Bronchial epithelial cell (primary cell): ENCODE measurements around the gene IMPDH2. TPM values are rescaled to one million over a fixed set of nuclear protein-coding genes. Genes with fewer than 3 reads are reported as not detected.

Experiments
- DNase-seq: peaks from one replicate; pipeline ENCODE4 v3.0.0-alpha.2; 2010; ENCODE audit warnings: low read depth
- FAIRE-seq: peaks from 2 replicates; lab custom pipeline; 2011; peaks lifted over from hg19 to GRCh38; lab: Jason Lieb, UNC
- H3K27me3 ChIP-seq: 2 replicates; pipeline ENCODE4 v1.5.1; 2011; ENCODE audit warnings: low read length; ENCODE audit not compliant: control insufficient read depth, insufficient read depth
- H3K36me3 ChIP-seq: 2 replicates; pipeline ENCODE4 v1.5.1; 2011; ENCODE audit warnings: low read length; ENCODE audit not compliant: control insufficient read depth, insufficient read depth
- H3K4me3 ChIP-seq: 2 replicates; pipeline ENCODE4 v1.5.1; 2011; ENCODE audit warnings: mild to moderate bottlenecking, low read depth, low read length, control low read depth
- total RNA-seq: library from RNA; depleted of rRNA; stranded (reverse); fragments of >200 nt; gene quantifications from 2 replicates; pipeline ENCODE4 v1.2.1, GENCODE V29; 2014
- TF ChIP-seq, protein P1 (sequence below): IDR thresholded peaks from 2 replicates; pipeline ENCODE4 v1.5.1; 2011; ENCODE audit warnings: mild to moderate bottlenecking, moderate library complexity, low read length, control low read depth, inconsistent platforms; ENCODE audit not compliant: insufficient read depth, severe bottlenecking

IMPDH2 gene
- total RNA-seq, 1 donor from 2014 or later: 478 TPM

GRCh38 chr3:48984663-48985062 lies 44.5 kb downstream of the IMPDH2 start:
- TF ChIP-seq, protein P1, sequence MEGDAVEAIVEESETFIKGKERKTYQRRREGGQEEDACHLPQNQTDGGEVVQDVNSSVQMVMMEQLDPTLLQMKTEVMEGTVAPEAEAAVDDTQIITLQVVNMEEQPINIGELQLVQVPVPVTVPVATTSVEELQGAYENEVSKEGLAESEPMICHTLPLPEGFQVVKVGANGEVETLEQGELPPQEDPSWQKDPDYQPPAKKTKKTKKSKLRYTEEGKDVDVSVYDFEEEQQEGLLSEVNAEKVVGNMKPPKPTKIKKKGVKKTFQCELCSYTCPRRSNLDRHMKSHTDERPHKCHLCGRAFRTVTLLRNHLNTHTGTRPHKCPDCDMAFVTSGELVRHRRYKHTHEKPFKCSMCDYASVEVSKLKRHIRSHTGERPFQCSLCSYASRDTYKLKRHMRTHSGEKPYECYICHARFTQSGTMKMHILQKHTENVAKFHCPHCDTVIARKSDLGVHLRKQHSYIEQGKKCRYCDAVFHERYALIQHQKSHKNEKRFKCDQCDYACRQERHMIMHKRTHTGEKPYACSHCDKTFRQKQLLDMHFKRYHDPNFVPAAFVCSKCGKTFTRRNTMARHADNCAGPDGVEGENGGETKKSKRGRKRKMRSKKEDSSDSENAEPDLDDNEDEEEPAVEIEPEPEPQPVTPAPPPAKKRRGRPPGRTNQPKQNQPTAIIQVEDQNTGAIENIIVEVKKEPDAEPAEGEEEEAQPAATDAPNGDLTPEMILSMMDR: no peak
- DNase-seq (peak; percentile 45), FAIRE-seq (no peak)
- Histone ChIP-seq H3K36me3 (peaks cover 17% of the 10 kb centered on the region), H3K27me3 (no peaks in the 10 kb centered on the region), H3K4me3 (no peak overlapping the region)

DNA sequence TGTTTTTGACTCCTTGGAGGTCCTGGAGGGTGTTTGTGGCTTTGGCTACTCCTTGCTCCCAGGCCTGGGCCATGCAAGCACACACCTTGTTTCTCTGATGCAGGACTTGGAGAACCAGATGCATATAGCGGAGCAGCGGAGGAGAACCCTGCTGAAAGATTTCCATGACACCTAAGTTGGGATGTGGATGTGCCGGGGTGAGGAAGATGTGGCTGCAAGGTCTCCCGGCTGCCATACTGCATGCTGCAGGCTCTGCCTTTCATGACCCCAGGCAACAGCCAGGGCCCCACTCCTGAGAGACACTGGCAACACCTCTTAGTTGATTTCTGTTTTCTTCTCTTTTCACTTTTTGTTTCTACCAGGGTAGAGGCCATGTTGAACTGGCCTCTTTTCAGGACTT lies 46.1 kb downstream of the IMPDH2 start:
- FAIRE-seq (no peak), DNase-seq (no peak)
- Histone ChIP-seq H3K4me3 (no peak overlapping the region), H3K27me3 (no peaks in the 10 kb centered on the region), H3K36me3 (peaks cover 24% of the 10 kb centered on the region)
- TF ChIP-seq, protein P1: no peak

DNA sequence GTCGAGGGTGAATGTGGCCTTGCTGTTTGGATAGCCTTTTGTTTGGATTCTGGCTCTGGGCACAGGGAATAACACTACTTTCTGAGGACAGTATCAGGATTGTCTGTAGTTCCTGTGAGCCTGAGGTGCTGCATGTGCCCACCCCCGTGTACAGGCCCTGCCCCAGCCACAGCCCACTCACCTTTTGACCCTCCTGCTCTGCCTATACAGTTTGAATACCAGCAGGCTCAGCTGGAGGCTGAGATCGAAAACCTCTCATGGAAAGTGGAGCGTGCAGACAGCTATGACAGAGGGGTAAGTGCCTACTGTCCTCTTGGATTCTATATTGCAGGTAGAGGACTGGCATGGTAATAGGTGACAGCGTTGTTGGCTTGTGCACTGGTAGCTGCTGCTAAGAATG lies 46.5 kb downstream of the IMPDH2 start:
- Histone ChIP-seq H3K4me3 (no peak overlapping the region), H3K27me3 (no peaks in the 10 kb centered on the region), H3K36me3 (peaks cover 24% of the 10 kb centered on the region)
- FAIRE-seq: peak; percentile 13
- TF ChIP-seq, protein P1: no peak
- DNase-seq: no peak

- DNase-seq (no peak), FAIRE-seq (no peak)
- H3K36me3 ChIP-seq: peaks cover 24% of the 10 kb centered on the region
- TF ChIP-seq, protein P1: no peak
- no peak overlapping the region for H3K4me3 ChIP-seq
- no peaks in the 10 kb centered on the region for H3K27me3 ChIP-seq
These were observed 47.2 kb downstream of the IMPDH2 start for GRCh38 chr3:48982016-48982415.

DNA sequence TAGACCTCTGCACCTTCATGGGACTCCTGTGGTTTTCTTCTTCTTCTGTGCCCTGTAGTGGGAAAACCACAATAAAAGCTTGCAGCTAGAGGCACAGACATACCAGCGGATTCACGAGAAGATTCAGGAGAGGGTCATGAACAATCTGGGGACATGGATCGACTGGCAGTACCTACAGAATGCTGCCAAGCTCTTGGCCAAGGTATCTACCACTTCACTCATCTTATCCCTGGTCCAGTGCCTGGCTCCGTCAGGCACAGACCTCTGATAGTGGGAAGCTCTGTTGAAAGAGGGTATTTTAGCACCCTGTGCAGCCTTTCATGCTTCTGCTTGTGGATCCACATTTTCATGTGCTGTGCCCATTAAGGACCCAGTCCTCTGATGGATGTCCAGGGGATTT lies 48.9 kb downstream of the IMPDH2 start:
- no peaks in the 10 kb centered on the region for H3K27me3 ChIP-seq
- no peak overlapping the region for H3K4me3 ChIP-seq
- peaks cover 27% of the 10 kb centered on the region for H3K36me3 ChIP-seq
- peak; percentile 91 for FAIRE-seq
- no peak for DNase-seq
- TF ChIP-seq, protein P1: no peak

DNA sequence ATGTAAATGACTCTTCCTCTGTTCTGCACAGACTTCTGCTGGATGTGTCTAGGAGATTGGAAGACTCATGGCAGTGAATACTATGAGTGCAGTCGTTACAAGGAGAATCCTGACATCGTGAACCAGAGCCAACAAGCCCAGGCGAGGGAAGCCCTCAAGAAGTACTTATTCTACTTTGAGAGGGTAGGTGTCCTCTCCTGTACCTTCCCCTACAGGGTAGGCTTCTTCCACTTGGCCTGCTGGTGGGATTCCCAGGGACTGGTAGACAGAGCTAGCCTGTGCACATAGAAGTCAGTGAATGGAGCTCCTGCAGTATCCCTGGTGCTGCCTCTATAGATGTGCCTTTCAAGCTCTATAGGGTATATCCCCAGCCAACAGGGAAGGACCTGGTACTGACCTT lies 49.7 kb downstream of the IMPDH2 start:
- Histone ChIP-seq H3K27me3 (no peaks in the 10 kb centered on the region), H3K4me3 (no peak overlapping the region), H3K36me3 (peaks cover 31% of the 10 kb centered on the region)
- no peak for FAIRE-seq
- TF ChIP-seq, protein P1: no peak
- no peak for DNase-seq

Other genes starting within 250 kb of the IMPDH2 start
- gene PRKAR2A, start 181.5 kb downstream of the IMPDH2 start, total RNA-seq: 28.7 and 32.9 TPM in 2 replicates
- gene SLC25A20, start 130.5 kb downstream of the IMPDH2 start, total RNA-seq: 9.5 and 11.8 TPM in 2 replicates
- gene ARIH2, start 110.6 kb downstream of the IMPDH2 start, total RNA-seq: 119 and 124 TPM in 2 replicates
- gene P4HTM, start 39.2 kb downstream of the IMPDH2 start, total RNA-seq: 15.8 and 28.7 TPM in 2 replicates
- 31.5 and 61.1 TPM in 2 replicates for gene WDR6, start 22.0 kb downstream of the IMPDH2 start, total RNA-seq
- 34.2 and 44.0 TPM in 2 replicates for gene DALRD3, start 10.8 kb downstream of the IMPDH2 start, total RNA-seq
- gene NDUFAF3, start 7.3 kb downstream of the IMPDH2 start, total RNA-seq: 36.3 and 58.9 TPM in 2 replicates
- 39.2 and 52.0 TPM in 2 replicates for gene QRICH1, start 64.7 kb upstream of the IMPDH2 start, total RNA-seq
- gene QARS1, start 75.4 kb upstream of the IMPDH2 start, total RNA-seq: 138 and 232 TPM in 2 replicates
- gene USP19, start 91.4 kb upstream of the IMPDH2 start, total RNA-seq: 39.5 and 44.4 TPM in 2 replicates
- gene LAMB2, start 103.7 kb upstream of the IMPDH2 start, total RNA-seq: 174 and 189 TPM in 2 replicates
- 19.1 and 19.5 TPM in 2 replicates for gene CCDC71, start 136.9 kb upstream of the IMPDH2 start, total RNA-seq
- gene KLHDC8B, start 142.2 kb upstream of the IMPDH2 start, total RNA-seq: 37.9 and 95.5 TPM in 2 replicates
- gene C3orf62, start 247.8 kb upstream of the IMPDH2 start, total RNA-seq: 0.79 and 1.8 TPM in 2 replicates